Activated CD8-positive, alpha-beta T cell treated with anti-CD3 and anti-CD28 coated beads, Interleukin-2, amount 10 ng/mL, durations not matched to agents 7 days and 5 days (primary cell): Measurements from ENCODE around the gene ERCC2. TPM values are rescaled to one million over a fixed set of nuclear protein-coding genes. Genes with fewer than 3 reads are reported as not detected.

Experiments used
- ATAC-seq: fragments of 150-1000 bp; cut with Tn5 transposase; one replicate; pipeline ENCODE4 v1.10.0; 2021; ENCODE audit warnings: moderate library complexity
- CTCF ChIA-PET: fragments of 350-600 bp; sonication (Branson Sonifier 250); formaldehyde crosslinking; loops from one replicate; lab custom pipeline; 2021; ENCODE audit warnings: antibody characterized with exemption; lab: Charles Lee
- POLR2A ChIA-PET: fragments of 350-600 bp; sonication (Branson Sonifier 250); formaldehyde crosslinking; loops from one replicate; lab custom pipeline; 2021; ENCODE audit warnings: antibody characterized with exemption; lab: Charles Lee
- DNase-seq: peaks from one replicate; pipeline ENCODE4 v3.0.0-alpha.2; 2020
- H3K27ac Mint-ChIP-seq: one replicate; pipeline ENCODE4 v1.8.0; 2021; ENCODE audit warnings: mild to moderate bottlenecking, mixed read lengths
- H3K27me3 Mint-ChIP-seq: one replicate; pipeline ENCODE4 v1.8.0; 2021; ENCODE audit warnings: low read depth, mixed read lengths
- H3K36me3 Mint-ChIP-seq: one replicate; pipeline ENCODE4 v1.8.0; 2021; ENCODE audit warnings: low read depth, mixed read lengths
- H3K4me1 Mint-ChIP-seq: one replicate; pipeline ENCODE4 v1.8.0; 2021; ENCODE audit warnings: low read depth, mixed read lengths
- H3K4me3 Mint-ChIP-seq: one replicate; pipeline ENCODE4 v1.8.0; 2021; ENCODE audit warnings: mild to moderate bottlenecking, mixed read lengths
- H3K9me3 Mint-ChIP-seq: one replicate; pipeline ENCODE4 v1.8.0; 2022; ENCODE audit warnings: mixed read lengths; ENCODE audit not compliant: insufficient read depth
- total RNA-seq, 2 experiments: library from RNA; stranded (reverse); gene quantifications; one replicate each; pipeline ENCODE4 v1.2.3, GENCODE V29; 2021

Gene ERCC2
- total RNA-seq, 2 experiments from 2014 or later = 23.7 to 24.4 TPM

GRCh38 chr19:45352062-45352461 is 18.3 kb downstream of the ERCC2 start:
- CTCF ChIA-PET = no interaction called here
- Mint-ChIP-seq H3K27ac (no peak overlapping the region), H3K4me1 (no peaks in the 10 kb centered on the region), H3K36me3 (peaks cover 20% of the 10 kb centered on the region), H3K9me3 (no peaks in the 10 kb centered on the region), H3K4me3 (no peak overlapping the region), H3K27me3 (no peaks in the 10 kb centered on the region)
- POLR2A ChIA-PET = interaction anchor here (0.8 kb wide), 1 partner anchor 15 kb away, joined by 3 read pairs; no protein-coding TSS in a partner anchor
- ATAC-seq (no peak), DNase-seq (no peak)

DNA sequence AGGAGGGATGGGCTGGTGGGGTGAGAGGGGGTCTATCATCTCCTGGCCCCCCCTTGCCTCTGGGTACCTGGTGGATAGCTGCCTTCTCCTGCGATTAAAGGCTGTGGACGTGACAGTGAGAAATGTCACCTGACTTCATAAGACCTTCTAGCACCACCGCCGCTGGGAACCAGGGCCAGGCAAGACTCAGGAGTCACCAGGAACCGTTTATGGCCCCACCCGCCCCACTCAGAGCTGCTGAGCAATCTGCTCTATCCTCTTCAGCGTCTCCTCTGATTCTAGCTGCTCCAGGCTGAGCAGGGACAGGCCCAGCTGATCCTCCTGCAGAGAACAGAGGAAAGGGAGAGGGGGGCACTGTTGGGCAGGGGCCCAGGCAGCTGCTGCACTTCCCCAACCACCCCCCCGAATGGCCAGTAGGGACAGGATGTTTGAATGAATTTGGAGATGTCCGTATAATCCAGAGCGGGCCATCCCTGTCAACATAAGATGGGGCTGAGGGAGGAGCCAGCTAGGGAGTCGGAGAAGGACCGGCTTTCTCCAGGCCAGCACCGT is 18.9 kb downstream of the ERCC2 start:
- POLR2A ChIA-PET = interaction anchor here (0.6 to 0.8 kb wide), 2 partner anchors 15 to 79 kb away, joined by 3 read pairs; no protein-coding TSS in a partner anchor
- no peak for ATAC-seq

DNA sequence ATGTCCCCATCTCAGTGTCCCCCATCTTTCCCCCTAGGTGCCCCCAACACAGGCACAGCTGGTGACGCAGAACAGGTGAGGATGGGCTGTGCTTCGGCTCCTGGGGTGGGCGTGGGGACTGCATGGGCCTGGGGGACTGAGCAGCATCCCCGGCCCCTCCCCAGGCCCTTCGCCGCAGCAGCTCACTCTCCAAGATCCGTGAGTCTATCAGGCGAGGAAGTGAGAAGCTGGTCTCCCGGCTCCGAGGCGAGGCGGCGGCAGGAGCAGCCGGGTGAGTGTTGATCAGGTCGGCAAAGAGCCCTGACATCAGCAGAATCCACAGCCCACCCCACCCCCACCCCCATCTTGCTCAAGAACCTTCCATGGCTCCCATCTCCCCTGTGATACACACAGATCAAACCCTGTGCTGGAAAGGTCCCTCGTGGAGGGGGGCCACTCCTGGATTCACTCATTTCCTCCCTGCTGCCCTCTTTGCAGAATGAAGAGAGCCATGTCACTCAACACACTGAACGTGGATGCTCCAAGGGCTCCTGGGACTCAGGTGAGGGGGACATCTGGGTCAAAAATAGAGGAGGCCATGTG is 19.8 kb downstream of the ERCC2 start:
- Mint-ChIP-seq H3K4me3 (no peak overlapping the region), H3K27me3 (peaks cover 4% of the 10 kb centered on the region), H3K4me1 (no peaks in the 10 kb centered on the region), H3K27ac (no peak overlapping the region), H3K9me3 (no peaks in the 10 kb centered on the region), H3K36me3 (peaks cover 12% of the 10 kb centered on the region)
- no peak for ATAC-seq
- POLR2A ChIA-PET = no interaction called here
- CTCF ChIA-PET = no interaction called here
- no peak for DNase-seq

More for the DNA sequence above, 18.9 kb downstream of the ERCC2 start:
- DNase-seq = no peak
- H3K4me1 Mint-ChIP-seq = no peaks in the 10 kb centered on the region
- H3K27me3 Mint-ChIP-seq = no peaks in the 10 kb centered on the region
- H3K9me3 Mint-ChIP-seq = no peaks in the 10 kb centered on the region
- CTCF ChIA-PET = no interaction called here
- H3K36me3 Mint-ChIP-seq = peaks cover 17% of the 10 kb centered on the region
- no peak overlapping the region for H3K4me3 Mint-ChIP-seq
- H3K27ac Mint-ChIP-seq = no peak overlapping the region

GRCh38 chr19:45349430-45349941 is 20.9 kb downstream of the ERCC2 start:
- ChIA-PET POLR2A (no interaction called here), CTCF (no interaction called here)
- Mint-ChIP-seq H3K27ac (no peak overlapping the region), H3K27me3 (peaks cover 7% of the 10 kb centered on the region), H3K4me1 (no peaks in the 10 kb centered on the region), H3K36me3 (peaks cover 7% of the 10 kb centered on the region), H3K4me3 (no peak overlapping the region), H3K9me3 (no peaks in the 10 kb centered on the region)
- no peak for DNase-seq
- no peak for ATAC-seq

GRCh38 chr19:45349126-45349415 is 21.3 kb downstream of the ERCC2 start:
- DNase-seq = no peak
- Mint-ChIP-seq H3K4me1 (no peaks in the 10 kb centered on the region), H3K36me3 (peaks cover 6% of the 10 kb centered on the region), H3K4me3 (no peak overlapping the region), H3K27me3 (peaks cover 7% of the 10 kb centered on the region), H3K27ac (no peak overlapping the region), H3K9me3 (no peaks in the 10 kb centered on the region)
- POLR2A ChIA-PET = no interaction called here
- no peak for ATAC-seq
- CTCF ChIA-PET = no interaction called here

DNA sequence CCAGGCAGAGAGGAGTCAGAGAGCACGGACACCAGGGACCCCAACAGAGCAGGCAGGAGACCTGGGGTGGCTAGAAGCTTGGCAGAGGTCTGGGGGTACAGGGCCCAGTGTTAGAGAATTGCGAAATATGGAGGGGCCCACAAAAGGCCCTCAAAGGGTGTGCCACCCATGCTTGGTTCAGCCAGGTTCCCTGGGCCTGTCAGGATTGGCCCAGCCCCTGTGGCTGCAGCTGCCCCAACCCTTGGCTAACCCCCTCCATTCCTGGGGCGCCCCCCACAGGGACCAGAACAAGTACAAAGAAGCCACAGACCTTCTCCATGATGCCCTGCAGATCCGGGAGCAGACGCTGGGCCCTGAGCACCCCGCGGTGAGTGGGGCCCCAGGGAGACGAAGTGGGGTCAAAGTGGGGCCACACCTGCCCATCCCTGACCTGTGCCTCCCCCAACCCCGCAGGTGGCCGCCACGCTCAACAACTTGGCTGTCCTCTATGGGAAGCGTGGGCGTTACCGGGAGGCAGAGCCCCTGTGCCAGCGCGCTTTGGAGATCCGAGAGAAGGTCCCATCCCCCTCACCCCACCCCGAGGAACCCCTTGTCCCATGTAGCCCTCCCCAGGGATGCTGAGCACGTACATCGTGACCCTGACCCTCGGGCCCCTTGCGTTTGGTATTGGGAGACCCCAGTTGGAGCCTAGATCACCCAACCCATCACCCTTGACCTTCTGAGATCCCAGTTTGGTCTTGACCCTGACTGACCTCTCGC is 21.8 kb downstream of the ERCC2 start:
- Mint-ChIP-seq H3K9me3 (no peaks in the 10 kb centered on the region), H3K4me3 (no peak overlapping the region), H3K4me1 (no peaks in the 10 kb centered on the region), H3K36me3 (peaks cover 5% of the 10 kb centered on the region), H3K27ac (no peak overlapping the region), H3K27me3 (peaks cover 7% of the 10 kb centered on the region)
- CTCF ChIA-PET = no interaction called here
- ATAC-seq = no peak
- DNase-seq = no peak
- POLR2A ChIA-PET = no interaction called here

- no peak for ATAC-seq
- Mint-ChIP-seq H3K9me3 (no peaks in the 10 kb centered on the region), H3K27ac (no peak overlapping the region), H3K4me3 (no peak overlapping the region), H3K36me3 (peaks cover 3% of the 10 kb centered on the region), H3K27me3 (peaks cover 7% of the 10 kb centered on the region), H3K4me1 (no peaks in the 10 kb centered on the region)
- no peak for DNase-seq
- ChIA-PET POLR2A (no interaction called here), CTCF (no interaction called here)
These were observed 22.6 kb downstream of the ERCC2 start for GRCh38 chr19:45347570-45348366.

GRCh38 chr19:45346449-45346848 is 23.9 kb downstream of the ERCC2 start:
- no peak overlapping the region for H3K4me3 Mint-ChIP-seq
- CTCF ChIA-PET = no interaction called here
- ATAC-seq = no peak

DNA sequence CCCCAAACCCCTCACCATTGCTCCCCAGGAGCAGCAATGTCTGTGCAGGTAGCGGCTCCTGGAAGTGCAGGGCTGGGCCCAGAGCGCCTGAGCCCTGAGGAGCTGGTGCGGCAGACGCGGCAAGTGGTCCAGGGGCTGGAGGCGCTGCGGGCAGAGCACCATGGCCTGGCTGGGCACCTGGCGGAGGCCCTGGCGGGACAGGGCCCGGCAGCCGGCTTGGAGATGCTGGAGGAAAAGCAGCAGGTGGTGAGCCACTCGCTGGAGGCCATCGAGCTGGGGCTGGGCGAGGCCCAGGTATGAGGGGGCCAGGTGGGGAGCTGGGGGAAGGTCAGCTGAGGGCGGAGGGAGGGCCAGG is 24.9 kb downstream of the ERCC2 start:
- Mint-ChIP-seq H3K4me3 (no peak overlapping the region), H3K27me3 (peaks cover 7% of the 10 kb centered on the region), H3K9me3 (no peaks in the 10 kb centered on the region), H3K36me3 (no peaks in the 10 kb centered on the region), H3K4me1 (no peaks in the 10 kb centered on the region), H3K27ac (no peak overlapping the region)
- ChIA-PET CTCF (interaction anchor here (1.5 kb wide), 1 partner anchor 140 kb away, joined by 3 read pairs; no protein-coding TSS in a partner anchor), POLR2A (no interaction called here)
- DNase-seq (no peak), ATAC-seq (no peak)

More at GRCh38 chr19:45346449-45346848, 23.9 kb downstream of the ERCC2 start:
- no peak for DNase-seq
- POLR2A ChIA-PET = no interaction called here
- Mint-ChIP-seq H3K9me3 (no peaks in the 10 kb centered on the region), H3K27ac (no peak overlapping the region), H3K27me3 (peaks cover 7% of the 10 kb centered on the region), H3K4me1 (no peaks in the 10 kb centered on the region), H3K36me3 (peaks cover 3% of the 10 kb centered on the region)

GRCh38 chr19:45344621-45345505 is 25.5 kb downstream of the ERCC2 start:
- Mint-ChIP-seq H3K27me3 (peaks cover 10% of the 10 kb centered on the region), H3K27ac (no peak overlapping the region), H3K4me1 (peaks cover 5% of the 10 kb centered on the region), H3K9me3 (no peaks in the 10 kb centered on the region), H3K4me3 (no peak overlapping the region), H3K36me3 (no peaks in the 10 kb centered on the region)
- ATAC-seq (no peak), DNase-seq (no peak)
- ChIA-PET POLR2A (no interaction called here), CTCF (interaction anchor here (1.5 kb wide), 1 partner anchor 141 kb away, joined by 3 read pairs; no protein-coding TSS in a partner anchor)

- Mint-ChIP-seq H3K4me3 (no peak overlapping the region), H3K4me1 (peaks cover 10% of the 10 kb centered on the region), H3K36me3 (no peaks in the 10 kb centered on the region), H3K27ac (no peak overlapping the region), H3K27me3 (peaks cover 12% of the 10 kb centered on the region), H3K9me3 (no peaks in the 10 kb centered on the region)
- ATAC-seq (no peak), DNase-seq (no peak)
- ChIA-PET CTCF (no interaction called here), POLR2A (no interaction called here)
These were observed 27.5 kb downstream of the ERCC2 start for GRCh38 chr19:45342911-45343310.
